GM12874 (cell line): ENCODE data around the gene ZNF415.

Experiments
- CTCF ChIP-seq: IDR thresholded peaks from 2 replicates; pipeline ENCODE4 v1.5.1; 2011; ENCODE audit warnings: low read depth, mild to moderate bottlenecking, control low read depth, low read length, moderate library complexity; ENCODE audit not compliant: insufficient read depth

The ZNF415 gene

GRCh38 chr19:53085496-53085895 is 47.2 kb downstream of the ZNF415 start:
- TF ChIP-seq CTCF = no peak

GRCh38 chr19:53082929-53083328 is 49.8 kb downstream of the ZNF415 start:
- no peak for TF ChIP-seq CTCF

- TF ChIP-seq CTCF = no peak
Measured at GRCh38 chr19:53079313-53079924, 53.3 kb downstream of the ZNF415 start.

DNA sequence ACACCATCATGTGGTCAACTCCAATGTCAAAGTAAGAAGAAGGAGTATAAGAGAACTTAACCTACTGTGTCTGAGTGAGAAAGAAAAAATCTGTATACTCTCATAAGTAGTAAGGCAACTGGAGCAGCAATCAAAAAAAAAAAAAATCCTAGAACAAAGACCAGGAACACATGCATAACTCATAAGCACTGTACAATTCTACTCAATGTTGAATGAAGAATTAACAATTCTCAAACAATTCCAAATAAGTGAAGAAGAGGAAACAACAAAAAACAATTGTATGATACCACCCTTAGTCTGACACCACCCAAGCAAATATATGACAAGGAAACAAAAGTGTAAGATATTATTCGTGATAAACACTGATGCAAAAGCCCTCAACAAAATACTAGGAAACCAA is 54.0 kb downstream of the ZNF415 start:
- no peak for TF ChIP-seq CTCF

DNA sequence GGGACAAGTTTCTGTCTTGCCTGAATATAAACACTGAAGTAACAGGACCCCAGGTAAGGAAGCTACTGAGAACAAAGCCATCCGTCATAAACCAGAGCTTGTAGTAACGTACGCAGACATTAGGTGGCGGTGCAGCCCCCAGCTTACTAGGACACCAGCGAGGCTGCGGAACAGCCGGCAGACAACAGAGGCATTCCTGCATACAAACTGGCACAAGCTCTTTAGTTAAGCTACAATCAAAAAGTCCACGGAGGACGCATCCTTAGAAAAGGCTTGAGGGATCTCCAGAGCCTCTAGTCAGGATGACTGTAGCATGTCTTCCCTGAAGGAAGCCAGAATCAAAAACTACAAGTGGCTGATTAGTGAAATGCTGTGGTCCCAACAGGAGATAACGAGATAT is 55.7 kb downstream of the ZNF415 start:
- TF ChIP-seq CTCF = 0 out of 2 replicates have a peak, but pooled peaks have one; percentile 3

GRCh38 chr19:53068834-53069233 is 63.9 kb downstream of the ZNF415 start:
- TF ChIP-seq CTCF = no peak

DNA sequence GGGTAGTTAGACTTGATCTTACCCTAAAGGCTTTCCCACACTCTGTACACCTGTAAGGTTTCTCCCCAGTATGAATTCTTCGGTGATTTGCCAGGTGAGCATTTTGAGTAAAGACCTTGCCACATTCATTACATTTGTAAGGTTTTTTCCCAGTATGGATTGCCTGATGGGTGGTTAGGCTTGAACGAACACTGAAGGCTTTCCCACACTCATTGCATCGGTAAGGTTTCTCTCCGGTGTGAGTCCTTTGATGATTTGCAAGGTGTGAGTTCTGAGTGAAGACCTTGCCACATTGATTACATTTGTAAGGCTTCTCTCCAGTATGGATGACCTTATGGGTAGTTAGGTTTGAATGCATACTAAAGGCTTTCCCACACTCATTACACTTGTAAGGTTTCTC is 64.5 kb downstream of the ZNF415 start:
- no peak for TF ChIP-seq CTCF
